T-cell (primary cell): ENCODE measurements around the gene DAP. TPM values are rescaled to one million over a fixed set of nuclear protein-coding genes. Genes with fewer than 3 reads are reported as not detected.

Source experiments
- ATAC-seq, 4 experiments: fragments of 200-7000 bp in 3 of 4; fragments of 150-1000 bp in 1 of 4; cut with Tn5 transposase; replicated peaks in 1 of 4; 1 replicate in 3 of 4; 2 replicates in 1 of 4; pipeline ENCODE4 v1.10.0; 2021; ENCODE audit warnings: moderate library complexity in 3 of 4, mild to moderate bottlenecking in 2 of 4, moderate number of reproducible peaks in 1 of 4
- CTCF ChIA-PET, 2 donors: fragments of 300-600 bp; sonication (Branson Sonifier 250); formaldehyde crosslinking; loops; one replicate each; lab custom pipeline; 2022; ENCODE audit warnings: antibody characterized with exemption in 2 of 2; lab: Charles Lee
- POLR2A ChIA-PET, 2 donors: fragments of 300-600 bp; sonication (Branson Sonifier 250); formaldehyde crosslinking; loops; one replicate each; lab custom pipeline; 2022; ENCODE audit warnings: antibody characterized with exemption in 2 of 2; lab: Charles Lee
- DNase-seq, 35 experiments: peaks; one replicate each; pipeline versions ENCODE4 v3.0.0 to v3.0.0-alpha.2; 2013 to 2023
- H3K27ac ChIP-seq: one replicate; pipeline ENCODE4 v1.5.1; 2013; ENCODE audit warnings: low read length
- H3K27me3 ChIP-seq, 2 experiments: replicated peaks in 1 of 2; 1 replicate in 1 of 2; 2 replicates in 1 of 2; pipeline versions ENCODE4 v1.6.1 to v1.7.0; 2013; ENCODE audit warnings: low read length in 1 of 2, mixed read lengths in 1 of 2; ENCODE audit not compliant: control insufficient read depth in 2 of 2, insufficient read depth in 2 of 2; ENCODE audit errors: extremely low read depth in 1 of 2
- H3K36me3 ChIP-seq, 2 donors: 1 replicate in 1 of 2; 2 replicates in 1 of 2; pipeline versions ENCODE4 v1.6.1 to v1.7.0; 2013; ENCODE audit warnings: low read length in 1 of 2; ENCODE audit not compliant: control insufficient read depth in 2 of 2, insufficient read depth in 1 of 2; ENCODE audit errors: extremely low read depth in 1 of 2
- H3K4me1 ChIP-seq, 2 experiments: 1 replicate in 1 of 2; 2 replicates in 1 of 2; pipeline versions ENCODE4 v1.6.1 to v1.7.0; 2013; ENCODE audit warnings: low read length in 2 of 2, mixed read lengths in 1 of 2; ENCODE audit not compliant: insufficient read depth in 2 of 2, control insufficient read depth in 1 of 2; ENCODE audit errors: extremely low read depth in 1 of 2
- H3K4me3 ChIP-seq, 2 donors: 1 replicate in 1 of 2; 2 replicates in 1 of 2; pipeline versions ENCODE4 v1.5.1 to v1.7.0; 2013; ENCODE audit warnings: mild to moderate bottlenecking in 2 of 2, low read length in 1 of 2, moderate library complexity in 1 of 2; ENCODE audit not compliant: control insufficient read depth in 1 of 2; ENCODE audit errors: extremely low read depth in 1 of 2
- H3K9me3 ChIP-seq: 2 replicates; pipeline ENCODE4 v1.7.0; 2013
- H3K27ac Mint-ChIP-seq, 2 donors: one replicate each; pipeline ENCODE4 v1.8.0; 2020 to 2021; ENCODE audit warnings: mild to moderate bottlenecking in 2 of 2, mixed read lengths in 2 of 2
- H3K27me3 Mint-ChIP-seq, 2 donors: one replicate each; pipeline ENCODE4 v1.8.0; 2021 to 2022; ENCODE audit warnings: mixed read lengths in 2 of 2
- H3K36me3 Mint-ChIP-seq: one replicate; pipeline ENCODE4 v1.8.0; 2021; ENCODE audit warnings: mixed read lengths
- H3K4me1 Mint-ChIP-seq, 3 donors: one replicate each; pipeline ENCODE4 v1.8.0; 2020 to 2022; ENCODE audit warnings: mixed read lengths in 3 of 3, mild to moderate bottlenecking in 1 of 3
- H3K4me3 Mint-ChIP-seq, 3 donors: one replicate each; pipeline ENCODE4 v1.8.0; 2020 to 2022; ENCODE audit warnings: mild to moderate bottlenecking in 3 of 3, mixed read lengths in 3 of 3, moderate library complexity in 3 of 3
- H3K9me3 Mint-ChIP-seq, 3 donors: one replicate each; pipeline ENCODE4 v1.8.0; 2020 to 2022; ENCODE audit warnings: mixed read lengths in 3 of 3
- WGBS: methylation state at CpG from one replicate; pipeline ENCODE4 v1.1.5; 2013; ENCODE audit warnings: missing lambda C conversion rate; ENCODE audit not compliant: insufficient coverage; 5-methylcytosine and 5-hydroxymethylcytosine counted together
- total RNA-seq, 35 experiments: library from RNA in 6 of 35; stranded (reverse) in 6 of 35; fragments of 120-200 nt in 1 of 35; gene quantifications; one replicate each; pipeline versions ENCODE4 v1.2.1 to v1.2.4 and lab custom pipeline; 2013 to 2026

DAP gene
- total RNA-seq, 5 donors from 2014 or later (not counting 1 experiment from before 2014, with no cell fraction given): 34.1 to 43.7 (median 36.3) TPM

- no peak overlapping the region for H3K27ac Mint-ChIP-seq
- no peaks in the 10 kb centered on the region for H3K9me3 Mint-ChIP-seq
- no peak for DNase-seq
- no peak for ATAC-seq
- peaks cover 18 to 27% (median 23%) of the 10 kb centered on the region in 3 donors for H3K4me1 Mint-ChIP-seq
- H3K36me3 Mint-ChIP-seq: peaks cover 34% of the 10 kb centered on the region
- no peak overlapping the region for H3K4me3 Mint-ChIP-seq
- no CpG with 5 or more reads among the region's 3 CpGs for WGBS
- ChIA-PET CTCF (no interaction called here), POLR2A (no interaction called here)
- H3K27me3 ChIP-seq: no peaks in the 10 kb centered on the region
- no peaks in the 10 kb centered on the region for H3K27me3 Mint-ChIP-seq
- H3K36me3 ChIP-seq: peaks cover 0 to 8% of the 10 kb centered on the region in 2 donors
- H3K4me1 ChIP-seq: no peaks in the 10 kb centered on the region
- H3K4me3 ChIP-seq: no peak overlapping the region
- H3K9me3 ChIP-seq: no peaks in the 10 kb centered on the region
- H3K27ac ChIP-seq: no peak overlapping the region
Measured at GRCh38 chr5:10727861-10728260, 33.2 kb downstream of the DAP start.

GRCh38 chr5:10726913-10727517, 34.0 kb downstream of the DAP start:
- Mint-ChIP-seq H3K9me3 (no peaks in the 10 kb centered on the region), H3K4me1 (peaks cover 15 to 27% (median 23%) of the 10 kb centered on the region in 3 donors), H3K27me3 (no peaks in the 10 kb centered on the region), H3K36me3 (peaks cover 34% of the 10 kb centered on the region), H3K4me3 (no peak overlapping the region), H3K27ac (no peak overlapping the region)
- ATAC-seq (no peak), DNase-seq (no peak)
- ChIA-PET CTCF (no interaction called here), POLR2A (no interaction called here)
- Histone ChIP-seq H3K27me3 (no peaks in the 10 kb centered on the region), H3K36me3 (peaks cover 0 to 6% of the 10 kb centered on the region in 2 donors), H3K27ac (no peak overlapping the region), H3K9me3 (no peaks in the 10 kb centered on the region), H3K4me1 (no peaks in the 10 kb centered on the region), H3K4me3 (no peak overlapping the region)
- WGBS: 47% methylated on average over 6 of the region's 8 CpGs

GRCh38 chr5:10726179-10726912, 34.7 kb downstream of the DAP start:
- H3K4me1 ChIP-seq: no peaks in the 10 kb centered on the region
- 91% methylated on average over 7 of the region's 10 CpGs for WGBS
- H3K9me3 ChIP-seq: no peaks in the 10 kb centered on the region
- Mint-ChIP-seq H3K27me3 (no peaks in the 10 kb centered on the region), H3K4me1 (peaks cover 15 to 27% (median 23%) of the 10 kb centered on the region in 3 donors), H3K27ac (no peak overlapping the region), H3K36me3 (peaks cover 37% of the 10 kb centered on the region), H3K4me3 (no peak overlapping the region), H3K9me3 (no peaks in the 10 kb centered on the region)
- DNase-seq: no peak
- ChIA-PET POLR2A (interaction anchor here in 1 of 2 donors (0.6 kb wide), 1 partner anchor 20 kb away, joined by 4 read pairs; no protein-coding TSS in a partner anchor), CTCF (no interaction called here)
- no peak overlapping the region for H3K27ac ChIP-seq
- no peak overlapping the region for H3K4me3 ChIP-seq
- peaks cover 0 to 7% of the 10 kb centered on the region in 2 donors for H3K36me3 ChIP-seq
- no peak for ATAC-seq
- no peaks in the 10 kb centered on the region for H3K27me3 ChIP-seq

GRCh38 chr5:10725636-10726035, 35.4 kb downstream of the DAP start:
- Mint-ChIP-seq H3K36me3 (peaks cover 42% of the 10 kb centered on the region), H3K27me3 (no peaks in the 10 kb centered on the region), H3K4me1 (peaks cover 15 to 27% (median 23%) of the 10 kb centered on the region in 3 donors), H3K27ac (no peak overlapping the region), H3K9me3 (no peaks in the 10 kb centered on the region), H3K4me3 (no peak overlapping the region)
- H3K4me1 ChIP-seq: no peaks in the 10 kb centered on the region
- POLR2A ChIA-PET: no interaction called here
- no peak overlapping the region for H3K4me3 ChIP-seq
- DNase-seq (no peak), ATAC-seq (no peak)
- no peak overlapping the region for H3K27ac ChIP-seq
- WGBS: no CpG with 5 or more reads among the region's 1 CpG
- peaks cover 0 to 10% of the 10 kb centered on the region in 2 donors for H3K36me3 ChIP-seq
- no peaks in the 10 kb centered on the region for H3K9me3 ChIP-seq
- no peaks in the 10 kb centered on the region for H3K27me3 ChIP-seq
- CTCF ChIA-PET: interaction anchor here in 1 of 2 donors (0.6 kb wide), 1 partner anchor 14 kb away, joined by 3 read pairs; no protein-coding TSS in a partner anchor

- no peaks in the 10 kb centered on the region for H3K4me1 ChIP-seq
- ChIA-PET CTCF (interaction anchor here in 1 of 2 donors (0.6 kb wide), 1 partner anchor 15 kb away, joined by 3 read pairs; no protein-coding TSS in a partner anchor), POLR2A (no interaction called here)
- Mint-ChIP-seq H3K9me3 (no peaks in the 10 kb centered on the region), H3K4me3 (no peak overlapping the region), H3K36me3 (peaks cover 48% of the 10 kb centered on the region), H3K27ac (no peak overlapping the region), H3K27me3 (no peaks in the 10 kb centered on the region), H3K4me1 (peaks cover 15 to 27% (median 23%) of the 10 kb centered on the region in 3 donors)
- H3K27me3 ChIP-seq: no peaks in the 10 kb centered on the region
- WGBS: 86% methylated on average over 5 of the region's 16 CpGs
- H3K27ac ChIP-seq: no peak overlapping the region
- no peak for ATAC-seq
- H3K36me3 ChIP-seq: peaks cover 0 to 11% of the 10 kb centered on the region in 2 donors
- H3K4me3 ChIP-seq: no peak overlapping the region
- no peaks in the 10 kb centered on the region for H3K9me3 ChIP-seq
- no peak for DNase-seq
Measured at GRCh38 chr5:10724781-10725507, 36.1 kb downstream of the DAP start.

- H3K4me1 Mint-ChIP-seq: peaks cover 10 to 19% (median 16%) of the 10 kb centered on the region in 3 donors
- no CpG with 5 or more reads among the region's 1 CpG for WGBS
- peaks cover 0 to 13% of the 10 kb centered on the region in 2 donors for H3K36me3 ChIP-seq
- ChIA-PET CTCF (no interaction called here), POLR2A (no interaction called here)
- H3K4me3 Mint-ChIP-seq: no peak overlapping the region
- H3K27ac ChIP-seq: no peak overlapping the region
- H3K4me1 ChIP-seq: no peaks in the 10 kb centered on the region
- peaks cover 46% of the 10 kb centered on the region for H3K36me3 Mint-ChIP-seq
- no peaks in the 10 kb centered on the region for H3K27me3 ChIP-seq
- H3K4me3 ChIP-seq: no peak overlapping the region
- DNase-seq: no peak
- no peaks in the 10 kb centered on the region for H3K9me3 Mint-ChIP-seq
- no peak for ATAC-seq
- H3K27me3 Mint-ChIP-seq: no peaks in the 10 kb centered on the region
- H3K27ac Mint-ChIP-seq: no peak overlapping the region
- no peaks in the 10 kb centered on the region for H3K9me3 ChIP-seq
Measured at GRCh38 chr5:10723514-10723913, 37.5 kb downstream of the DAP start.
